Endothelial cell (in vitro differentiated cells): ENCODE results near the gene PLEKHN1. TPM values are rescaled to one million over a fixed set of nuclear protein-coding genes. Genes with fewer than 3 reads are reported as not detected.

ENCODE experiments used
- DNase-seq: peaks from one replicate; pipeline ENCODE4 v3.0.0; 2021; ENCODE audit warnings: low spot score
- H3K27ac Mint-ChIP-seq: one replicate; pipeline ENCODE4 v1.8.0; 2021; ENCODE audit warnings: mixed read lengths, inconsistent platforms; ENCODE audit not compliant: unreplicated experiment
- H3K27me3 Mint-ChIP-seq: one replicate; pipeline ENCODE4 v1.8.0; 2021; ENCODE audit warnings: mild to moderate bottlenecking, moderate library complexity, mixed read lengths, inconsistent platforms; ENCODE audit not compliant: unreplicated experiment
- H3K36me3 Mint-ChIP-seq: one replicate; pipeline ENCODE4 v1.8.0; 2021; ENCODE audit warnings: mild to moderate bottlenecking, low read depth, mixed read lengths, inconsistent platforms; ENCODE audit not compliant: unreplicated experiment
- H3K4me1 Mint-ChIP-seq: one replicate; pipeline ENCODE4 v1.8.0; 2021; ENCODE audit warnings: mild to moderate bottlenecking, mixed read lengths, inconsistent platforms; ENCODE audit not compliant: unreplicated experiment
- H3K4me3 Mint-ChIP-seq: one replicate; pipeline ENCODE4 v1.8.0; 2021; ENCODE audit warnings: mild to moderate bottlenecking, mixed read lengths, inconsistent platforms; ENCODE audit not compliant: unreplicated experiment
- H3K9me3 Mint-ChIP-seq: one replicate; pipeline ENCODE4 v1.8.0; 2021; ENCODE audit warnings: mixed read lengths, inconsistent platforms; ENCODE audit not compliant: unreplicated experiment
- total RNA-seq: library from RNA; stranded (reverse); fragmentation: NEBNext Ultra II Directional; extraction: Animal tissue kit (Norgen Biotek cat#: 25700); gene quantifications from one replicate; pipeline ENCODE4 v1.2.1, GENCODE V29; 2021; ENCODE audit not compliant: unreplicated experiment
- TF ChIP-seq, protein P1 (sequence below): fragments of 200-600 bp; sonication (generic); IDR thresholded peaks from one replicate; pipeline ENCODE4 v1.5.0; 2021; ENCODE audit warnings: antibody characterized with exemption; ENCODE audit not compliant: unreplicated experiment

The PLEKHN1 gene
- total RNA-seq, 1 donor from 2014 or later = not detected

DNA sequence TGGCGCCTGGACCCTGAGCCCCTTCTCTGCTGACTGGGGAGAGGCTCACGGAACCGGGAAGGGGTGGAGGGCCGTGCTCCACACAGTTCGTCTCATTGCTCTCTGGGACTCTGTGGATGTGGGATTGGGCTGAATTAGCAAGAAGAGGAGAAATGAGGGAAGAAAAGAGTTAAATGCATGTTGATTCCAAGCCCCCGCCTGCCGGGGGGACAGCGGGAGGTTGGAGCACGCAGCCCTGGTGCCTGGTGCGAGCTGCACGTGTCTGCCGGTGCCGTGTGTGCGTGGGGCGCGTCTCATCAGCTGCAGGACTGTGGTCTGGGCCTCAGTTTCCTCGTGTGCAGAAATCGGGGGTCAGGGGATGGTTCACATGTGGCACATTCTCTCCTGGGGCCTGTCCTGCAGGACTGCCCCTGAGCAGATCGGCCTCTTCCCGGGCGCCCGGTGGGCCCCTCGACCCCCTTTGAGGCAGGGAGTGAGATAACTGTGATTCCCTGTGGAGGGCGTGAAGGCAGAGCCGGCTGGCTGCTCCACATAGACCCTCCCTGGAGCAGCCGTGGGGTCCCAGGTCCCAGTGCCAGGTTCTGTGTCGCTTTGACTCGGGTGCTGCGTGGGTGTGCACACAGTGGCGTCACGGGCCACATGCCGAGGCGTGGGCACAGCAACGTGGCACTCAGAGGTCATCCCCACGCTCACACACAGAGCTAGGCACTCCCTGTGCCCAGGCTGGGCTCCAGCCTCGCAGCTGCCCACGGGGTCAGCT, 31.1 kb upstream of the PLEKHN1 start:
- no peak overlapping the region for H3K4me3 Mint-ChIP-seq
- no peaks in the 10 kb centered on the region for H3K9me3 Mint-ChIP-seq
- H3K27me3 Mint-ChIP-seq = peaks cover 14% of the 10 kb centered on the region

DNA sequence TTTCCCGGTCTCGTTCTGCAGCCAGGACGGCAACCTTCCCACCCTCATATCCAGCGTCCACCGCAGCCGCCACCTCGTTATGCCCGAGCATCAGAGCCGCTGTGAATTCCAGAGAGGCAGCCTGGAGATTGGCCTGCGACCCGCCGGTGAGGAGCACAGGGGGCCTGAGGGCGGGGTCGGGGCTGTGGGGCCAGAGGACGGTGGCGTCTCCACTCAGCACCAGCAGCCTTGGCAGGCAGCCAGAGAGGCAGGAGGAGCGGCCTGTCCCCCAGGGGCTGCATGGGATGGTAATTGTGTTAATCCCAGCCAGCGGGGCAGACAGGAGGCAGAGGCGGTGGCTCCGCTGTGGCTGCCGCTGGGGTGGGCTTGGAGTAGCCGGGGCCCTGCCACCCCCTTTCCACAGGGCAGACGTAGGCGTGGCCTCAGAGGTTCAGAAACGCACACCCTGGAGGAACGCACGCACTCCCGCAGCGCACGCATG, 30.5 kb upstream of the PLEKHN1 start:
- TF ChIP-seq, protein P1, sequence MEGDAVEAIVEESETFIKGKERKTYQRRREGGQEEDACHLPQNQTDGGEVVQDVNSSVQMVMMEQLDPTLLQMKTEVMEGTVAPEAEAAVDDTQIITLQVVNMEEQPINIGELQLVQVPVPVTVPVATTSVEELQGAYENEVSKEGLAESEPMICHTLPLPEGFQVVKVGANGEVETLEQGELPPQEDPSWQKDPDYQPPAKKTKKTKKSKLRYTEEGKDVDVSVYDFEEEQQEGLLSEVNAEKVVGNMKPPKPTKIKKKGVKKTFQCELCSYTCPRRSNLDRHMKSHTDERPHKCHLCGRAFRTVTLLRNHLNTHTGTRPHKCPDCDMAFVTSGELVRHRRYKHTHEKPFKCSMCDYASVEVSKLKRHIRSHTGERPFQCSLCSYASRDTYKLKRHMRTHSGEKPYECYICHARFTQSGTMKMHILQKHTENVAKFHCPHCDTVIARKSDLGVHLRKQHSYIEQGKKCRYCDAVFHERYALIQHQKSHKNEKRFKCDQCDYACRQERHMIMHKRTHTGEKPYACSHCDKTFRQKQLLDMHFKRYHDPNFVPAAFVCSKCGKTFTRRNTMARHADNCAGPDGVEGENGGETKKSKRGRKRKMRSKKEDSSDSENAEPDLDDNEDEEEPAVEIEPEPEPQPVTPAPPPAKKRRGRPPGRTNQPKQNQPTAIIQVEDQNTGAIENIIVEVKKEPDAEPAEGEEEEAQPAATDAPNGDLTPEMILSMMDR = no peak
- Mint-ChIP-seq H3K4me3 (no peak overlapping the region), H3K27me3 (peaks cover 17% of the 10 kb centered on the region), H3K4me1 (peaks cover 4% of the 10 kb centered on the region), H3K27ac (no peak overlapping the region), H3K9me3 (no peaks in the 10 kb centered on the region), H3K36me3 (no peaks in the 10 kb centered on the region)
- DNase-seq = no peak

More for the DNA sequence above, 31.1 kb upstream of the PLEKHN1 start:
- DNase-seq = no peak
- Mint-ChIP-seq H3K36me3 (no peaks in the 10 kb centered on the region), H3K27ac (no peak overlapping the region), H3K4me1 (peaks cover 4% of the 10 kb centered on the region)
- TF ChIP-seq, protein P1 = no peak

DNA sequence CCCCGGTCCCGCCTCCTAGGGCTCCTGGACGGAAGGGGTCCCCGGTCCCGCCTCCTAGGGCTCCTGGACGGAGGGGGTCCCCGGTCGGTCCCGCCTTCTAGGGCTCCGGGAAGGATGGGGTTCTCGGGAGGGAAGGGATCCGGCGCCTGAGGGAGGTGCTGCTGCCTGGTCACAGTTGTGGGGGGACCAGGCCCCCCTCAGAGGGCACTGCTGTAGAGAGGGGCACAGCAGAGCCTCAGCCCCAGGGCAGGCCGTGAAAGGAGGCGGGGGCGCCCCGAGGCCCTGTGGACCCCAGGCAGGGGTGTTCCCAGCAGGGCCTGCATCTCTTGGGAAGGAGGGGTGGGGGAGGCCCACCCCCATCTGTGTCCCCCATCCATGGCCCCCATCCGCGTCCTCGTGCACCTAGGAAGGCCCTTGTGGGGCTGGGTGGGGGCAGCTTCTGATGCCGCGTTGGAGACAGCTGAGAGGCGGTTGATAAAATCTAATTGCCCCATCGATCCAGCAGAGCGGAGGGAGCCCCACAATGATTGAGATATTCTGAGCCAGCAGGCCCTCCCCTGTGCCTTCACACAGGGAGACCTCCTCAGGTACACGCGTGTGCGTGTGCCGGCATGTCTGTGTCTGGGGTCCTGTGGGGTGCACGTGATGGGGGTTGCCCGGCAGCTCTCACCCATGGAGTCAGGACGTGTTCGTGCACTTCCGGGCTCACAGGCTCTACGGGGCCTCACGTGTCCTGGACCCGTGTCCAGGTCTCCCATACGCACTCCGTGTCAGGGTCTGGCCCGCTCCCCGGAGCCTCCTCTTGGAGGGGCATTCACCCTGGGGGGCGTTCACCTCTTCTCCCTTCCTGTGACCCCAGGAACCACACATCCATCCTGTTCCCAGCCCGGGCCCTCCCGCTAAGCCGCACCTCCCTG, 29.7 kb upstream of the PLEKHN1 start:
- no peak overlapping the region for H3K27ac Mint-ChIP-seq
- H3K4me1 Mint-ChIP-seq = peaks cover under 1% of the 10 kb centered on the region
- no peak for DNase-seq
- no peaks in the 10 kb centered on the region for H3K36me3 Mint-ChIP-seq
- H3K27me3 Mint-ChIP-seq = peaks cover 13% of the 10 kb centered on the region
- H3K9me3 Mint-ChIP-seq = no peaks in the 10 kb centered on the region
- no peak overlapping the region for H3K4me3 Mint-ChIP-seq
- TF ChIP-seq, protein P1 = no peak

DNA sequence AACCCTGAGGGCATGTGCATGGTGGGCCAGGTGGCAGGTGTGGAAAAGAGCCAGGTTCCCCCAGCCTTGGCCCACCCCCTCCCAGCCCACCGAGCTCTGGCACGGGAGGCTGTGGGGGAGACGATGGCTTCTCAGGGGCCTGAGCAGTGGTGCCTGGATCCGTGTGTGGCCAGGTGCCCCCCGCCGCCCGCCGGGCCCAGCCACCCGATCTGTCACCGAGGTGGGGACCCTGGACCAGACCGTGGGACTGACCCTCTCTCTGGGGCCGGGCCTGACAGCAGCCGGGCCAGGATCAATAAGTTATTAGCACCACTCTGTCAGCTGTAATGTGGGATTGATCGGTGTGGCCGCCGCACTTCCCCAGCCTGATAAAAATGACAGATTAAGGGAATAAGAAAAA, 28.8 kb upstream of the PLEKHN1 start:
- Mint-ChIP-seq H3K36me3 (no peaks in the 10 kb centered on the region), H3K4me3 (no peak overlapping the region), H3K27me3 (peaks cover 9% of the 10 kb centered on the region), H3K27ac (no peak overlapping the region), H3K9me3 (no peaks in the 10 kb centered on the region), H3K4me1 (no peaks in the 10 kb centered on the region)
- TF ChIP-seq, protein P1 = no peak
- no peak for DNase-seq
